Hepatocyte (in vitro differentiated cells): ENCODE measurements around the gene AGBL4.

Experiments
- EZH2 ChIP-seq: fragments of 200-600 bp; sonication (generic); IDR thresholded peaks from 2 replicates; pipeline ENCODE4 v1.6.1; 2016; ENCODE audit warnings: antibody characterized with exemption, mild to moderate bottlenecking, borderline replicate concordance
- EZH2phosphoT487 ChIP-seq: fragments of 200-600 bp; sonication (generic); IDR thresholded peaks from one replicate; pipeline ENCODE4 v1.6.1; 2018; ENCODE audit warnings: antibody characterized with exemption, mild to moderate bottlenecking, low read depth, moderate library complexity; ENCODE audit not compliant: unreplicated experiment, severe bottlenecking
- TF ChIP-seq, protein P1 (sequence below): fragments of 200-600 bp; sonication (generic); IDR thresholded peaks from 2 replicates; pipeline ENCODE4 v1.5.1; 2016; ENCODE audit warnings: antibody characterized with exemption, mild to moderate bottlenecking; ENCODE audit not compliant: poor library complexity

DNA sequence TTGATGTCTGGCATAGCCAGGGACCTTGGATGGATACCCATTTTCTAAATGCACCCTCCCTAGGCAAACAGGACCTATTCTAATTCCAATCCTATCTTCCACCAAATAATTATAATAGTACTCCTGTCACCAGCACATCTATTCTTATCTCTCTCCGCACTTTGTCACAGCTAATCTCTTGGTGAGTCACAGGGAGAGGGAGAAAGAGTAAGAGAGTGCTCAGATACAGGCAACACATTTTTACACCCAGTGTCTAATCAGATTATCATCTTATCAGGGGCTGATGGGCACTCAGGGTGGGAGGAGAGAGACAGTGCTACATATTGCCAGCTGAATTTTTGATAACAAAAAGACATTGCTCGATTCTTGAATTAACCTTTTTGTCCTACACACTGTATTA lies 972.1 kb downstream of the AGBL4 start:
- TF ChIP-seq, protein P1, sequence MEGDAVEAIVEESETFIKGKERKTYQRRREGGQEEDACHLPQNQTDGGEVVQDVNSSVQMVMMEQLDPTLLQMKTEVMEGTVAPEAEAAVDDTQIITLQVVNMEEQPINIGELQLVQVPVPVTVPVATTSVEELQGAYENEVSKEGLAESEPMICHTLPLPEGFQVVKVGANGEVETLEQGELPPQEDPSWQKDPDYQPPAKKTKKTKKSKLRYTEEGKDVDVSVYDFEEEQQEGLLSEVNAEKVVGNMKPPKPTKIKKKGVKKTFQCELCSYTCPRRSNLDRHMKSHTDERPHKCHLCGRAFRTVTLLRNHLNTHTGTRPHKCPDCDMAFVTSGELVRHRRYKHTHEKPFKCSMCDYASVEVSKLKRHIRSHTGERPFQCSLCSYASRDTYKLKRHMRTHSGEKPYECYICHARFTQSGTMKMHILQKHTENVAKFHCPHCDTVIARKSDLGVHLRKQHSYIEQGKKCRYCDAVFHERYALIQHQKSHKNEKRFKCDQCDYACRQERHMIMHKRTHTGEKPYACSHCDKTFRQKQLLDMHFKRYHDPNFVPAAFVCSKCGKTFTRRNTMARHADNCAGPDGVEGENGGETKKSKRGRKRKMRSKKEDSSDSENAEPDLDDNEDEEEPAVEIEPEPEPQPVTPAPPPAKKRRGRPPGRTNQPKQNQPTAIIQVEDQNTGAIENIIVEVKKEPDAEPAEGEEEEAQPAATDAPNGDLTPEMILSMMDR, result no peak
- TF ChIP-seq EZH2 (no peak), EZH2phosphoT487 (no peak)
